ENCODE results near the gene CCDC178. TPM values are rescaled to one million over a fixed set of nuclear protein-coding genes. Genes with fewer than 3 reads are reported as not detected.
"Not testable (repeated sequence)": the region's sequence is repeated elsewhere in the genome, so short reads cannot be mapped to it uniquely, and the experiment has no call there.

The CCDC178 gene
- total RNA-seq, 1 donor: not detected

GRCh38 chr18:32975163-32975436, 465.4 kb downstream of the CCDC178 start:
- no peaks in the 10 kb centered on the region for H3K27me3 ChIP-seq (ENCODE audit: insufficient read depth, low read length)
- H3K4me3 ChIP-seq (ENCODE audit: low read length): no peak overlapping the region
- no peaks in the 10 kb centered on the region for H3K4me1 ChIP-seq (ENCODE audit: insufficient read depth, low read length)
- no peaks in the 10 kb centered on the region for H3K9me3 ChIP-seq (ENCODE audit: low read depth, low read length)

- no peaks in the 10 kb centered on the region for H3K9me3 ChIP-seq (ENCODE audit: low read depth, low read length)
- H3K4me1 ChIP-seq (ENCODE audit: insufficient read depth, low read length): no peaks in the 10 kb centered on the region
- H3K4me3 ChIP-seq (ENCODE audit: low read length): no peak overlapping the region
- H3K27me3 ChIP-seq (ENCODE audit: insufficient read depth, low read length): no peaks in the 10 kb centered on the region
Observed at GRCh38 chr18:32974421-32975162, 465.9 kb downstream of the CCDC178 start.

GRCh38 chr18:32968248-32968647, 472.3 kb downstream of the CCDC178 start:
- H3K27me3 ChIP-seq (ENCODE audit: insufficient read depth, low read length): no peaks in the 10 kb centered on the region
- no peaks in the 10 kb centered on the region for H3K4me1 ChIP-seq (ENCODE audit: insufficient read depth, low read length)
- H3K9me3 ChIP-seq (ENCODE audit: low read depth, low read length): no peaks in the 10 kb centered on the region
- no peak overlapping the region for H3K4me3 ChIP-seq (ENCODE audit: low read length)

- H3K27me3 ChIP-seq (ENCODE audit: insufficient read depth, low read length): no peaks in the 10 kb centered on the region
- no peaks in the 10 kb centered on the region for H3K4me1 ChIP-seq (ENCODE audit: insufficient read depth, low read length)
- no peak overlapping the region for H3K4me3 ChIP-seq (ENCODE audit: low read length)
- no peaks in the 10 kb centered on the region for H3K9me3 ChIP-seq (ENCODE audit: low read depth, low read length)
Observed at GRCh38 chr18:32966141-32966540, 474.4 kb downstream of the CCDC178 start.

- H3K27me3 ChIP-seq (ENCODE audit: insufficient read depth, low read length): no peaks in the 10 kb centered on the region
- H3K4me1 ChIP-seq (ENCODE audit: insufficient read depth, low read length): no peaks in the 10 kb centered on the region
- no peak overlapping the region for H3K4me3 ChIP-seq (ENCODE audit: low read length)
- H3K9me3 ChIP-seq (ENCODE audit: low read depth, low read length): no peaks in the 10 kb centered on the region
Observed at GRCh38 chr18:32961538-32961937, 479.0 kb downstream of the CCDC178 start.

- Histone ChIP-seq H3K27me3 (ENCODE audit: insufficient read depth, low read length) (no peaks in the 10 kb centered on the region), H3K9me3 (ENCODE audit: low read depth, low read length) (no peaks in the 10 kb centered on the region), H3K4me3 (ENCODE audit: low read length) (no peak overlapping the region), H3K4me1 (ENCODE audit: insufficient read depth, low read length) (no peaks in the 10 kb centered on the region)
Observed at GRCh38 chr18:32958746-32959145, 481.8 kb downstream of the CCDC178 start.

- no peak overlapping the region for H3K4me3 ChIP-seq (ENCODE audit: low read length)
- no peaks in the 10 kb centered on the region for H3K27me3 ChIP-seq (ENCODE audit: insufficient read depth, low read length)
- H3K4me1 ChIP-seq (ENCODE audit: insufficient read depth, low read length): no peaks in the 10 kb centered on the region
- H3K9me3 ChIP-seq (ENCODE audit: low read depth, low read length): no peaks in the 10 kb centered on the region
Observed at GRCh38 chr18:32956591-32957315, 483.8 kb downstream of the CCDC178 start.

GRCh38 chr18:32952318-32952717, 488.2 kb downstream of the CCDC178 start:
- H3K4me1 ChIP-seq (ENCODE audit: insufficient read depth, low read length); H3K27me3 ChIP-seq (ENCODE audit: insufficient read depth, low read length); H3K9me3 ChIP-seq (ENCODE audit: low read depth, low read length); H3K4me3 ChIP-seq (ENCODE audit: low read length): not testable (repeated sequence)

GRCh38 chr18:32937597-32937996, 502.9 kb downstream of the CCDC178 start:
- H3K4me1 ChIP-seq (ENCODE audit: insufficient read depth, low read length): no peaks in the 10 kb centered on the region
- H3K4me3 ChIP-seq (ENCODE audit: low read length): no peak overlapping the region
- H3K9me3 ChIP-seq (ENCODE audit: low read depth, low read length): no peaks in the 10 kb centered on the region
- H3K27me3 ChIP-seq (ENCODE audit: insufficient read depth, low read length): no peaks in the 10 kb centered on the region

- Histone ChIP-seq H3K27me3 (ENCODE audit: insufficient read depth, low read length) (no peaks in the 10 kb centered on the region), H3K4me3 (ENCODE audit: low read length) (no peak overlapping the region), H3K4me1 (ENCODE audit: insufficient read depth, low read length) (no peaks in the 10 kb centered on the region), H3K9me3 (ENCODE audit: low read depth, low read length) (no peaks in the 10 kb centered on the region)
Observed at GRCh38 chr18:32937066-32937465, 503.5 kb downstream of the CCDC178 start.

GRCh38 chr18:32934201-32934600, 506.3 kb downstream of the CCDC178 start:
- H3K4me3 ChIP-seq (ENCODE audit: low read length): no peak overlapping the region

GRCh38 chr18:32930695-32931301, 509.7 kb downstream of the CCDC178 start:
- Histone ChIP-seq H3K4me3 (ENCODE audit: low read length) (no peak overlapping the region), H3K4me1 (ENCODE audit: insufficient read depth, low read length) (no peaks in the 10 kb centered on the region), H3K9me3 (ENCODE audit: low read depth, low read length) (no peaks in the 10 kb centered on the region), H3K27me3 (ENCODE audit: insufficient read depth, low read length) (no peaks in the 10 kb centered on the region)

More at GRCh38 chr18:32934201-32934600, 506.3 kb downstream of the CCDC178 start:
- Histone ChIP-seq H3K4me1 (ENCODE audit: insufficient read depth, low read length) (no peaks in the 10 kb centered on the region), H3K27me3 (ENCODE audit: insufficient read depth, low read length) (no peaks in the 10 kb centered on the region), H3K9me3 (ENCODE audit: low read depth, low read length) (no peaks in the 10 kb centered on the region)

- Histone ChIP-seq H3K4me3 (ENCODE audit: low read length) (no peak overlapping the region), H3K4me1 (ENCODE audit: insufficient read depth, low read length) (no peaks in the 10 kb centered on the region), H3K9me3 (ENCODE audit: low read depth, low read length) (no peaks in the 10 kb centered on the region), H3K27me3 (ENCODE audit: insufficient read depth, low read length) (no peaks in the 10 kb centered on the region)
Observed at GRCh38 chr18:32929213-32929612, 511.3 kb downstream of the CCDC178 start.

- Histone ChIP-seq H3K4me3 (ENCODE audit: low read length) (no peak overlapping the region), H3K27me3 (ENCODE audit: insufficient read depth, low read length) (no peaks in the 10 kb centered on the region)
Observed at GRCh38 chr18:32922951-32923430, 517.5 kb downstream of the CCDC178 start.

More at GRCh38 chr18:32922951-32923430, 517.5 kb downstream of the CCDC178 start:
- Histone ChIP-seq H3K4me1 (ENCODE audit: insufficient read depth, low read length) (peaks cover 14% of the 10 kb centered on the region), H3K9me3 (ENCODE audit: low read depth, low read length) (no peaks in the 10 kb centered on the region)

All from mononuclear cell (primary cell).